HCT116 (cell line): ENCODE data around the gene PAX7. TPM values are rescaled to one million over a fixed set of nuclear protein-coding genes. Genes with fewer than 3 reads are reported as not detected.

Source experiments
- ATAC-seq: fragments of 200-7000 bp; cut with Tn5 transposase; 2 replicates; pipeline ENCODE4 v1.9.1; 2020; ENCODE audit warnings: mild to moderate bottlenecking, moderate library complexity
- BruUV-seq: library from RNA; stranded (reverse); fragments of 400-500 nt; replicated peaks from 2 replicates; lab custom pipeline; 2021; lab: Mats Ljungman, UMichigan
- CTCF ChIA-PET: fragments of 300-600 bp; sonication (Branson Sonifier 250); formaldehyde crosslinking; loops from one replicate; lab custom pipeline; 2021; ENCODE audit warnings: antibody characterized with exemption; lab: Charles Lee
- POLR2A ChIA-PET: fragments of 300-600, 350-600 bp; sonication (Branson Sonifier 250); formaldehyde crosslinking; loops from one replicate; lab custom pipeline; 2021; ENCODE audit warnings: antibody characterized with exemption; lab: Charles Lee
- RAD21 ChIA-PET, 2 experiments: fragments of 300-600 bp; sonication (Branson Sonifier 250); formaldehyde crosslinking; loops; one replicate each; lab custom pipeline; 2023; ENCODE audit warnings: low total read pairs in 2 of 2; ENCODE audit not compliant: uncharacterized antibody in 2 of 2, unreplicated experiment in 2 of 2, low non-redundant PET in 1 of 2; lab: Charles Lee
- DNase-seq: peaks from one replicate; pipeline ENCODE4 v3.0.0-alpha.2; 2010; ENCODE audit warnings: low read depth, low spot score
- H2AFZ ChIP-seq: fragments of 200-600 bp; shearing (Covaris generic), sonication (generic); 2 replicates; pipeline ENCODE4 v1.6.1; 2017; ENCODE audit warnings: low read depth, mixed run types, mixed read lengths, antibody characterized with exemption, low read length; ENCODE audit not compliant: poor library complexity, severe bottlenecking
- H3K27ac ChIP-seq: 2 replicates; pipeline ENCODE4 v1.5.1; 2012; ENCODE audit warnings: low read depth, low read length
- H3K27me3 ChIP-seq: fragments of 200-600 bp; sonication (generic); 2 replicates; pipeline ENCODE4 v1.6.1; 2016; ENCODE audit warnings: mixed run types, low read length, mixed read lengths; ENCODE audit not compliant: insufficient read depth
- H3K36me3 ChIP-seq, 2 experiments: fragments of 200-500 bp in 1 of 2; fragments of 200-600 bp in 1 of 2; sonication (Bioruptor generic) in 1 of 2; sonication (generic) in 1 of 2; 2 replicates each; pipeline versions ENCODE4 v1.5.1 to v1.6.1; 2014 to 2016; ENCODE audit warnings: low read length in 2 of 2, inconsistent platforms in 1 of 2, mixed read lengths in 1 of 2, mixed run types in 1 of 2; ENCODE audit not compliant: insufficient read depth in 2 of 2, control insufficient read depth in 1 of 2
- H3K4me1 ChIP-seq, 2 experiments: fragments of 200-600 bp in 1 of 2; sonication (generic) in 1 of 2; 2 replicates each; pipeline versions ENCODE4 v1.5.1 to v1.6.1; 2012 to 2017; ENCODE audit warnings: low read length in 2 of 2, inconsistent platforms in 1 of 2, mild to moderate bottlenecking in 1 of 2, mixed read lengths in 1 of 2, mixed run types in 1 of 2, moderate library complexity in 1 of 2; ENCODE audit not compliant: insufficient read depth in 2 of 2, control insufficient read depth in 1 of 2
- H3K4me2 ChIP-seq: fragments of 200-600 bp; sonication (generic); 2 replicates; pipeline ENCODE4 v1.6.1; 2017; ENCODE audit warnings: mixed run types, low read length, mixed read lengths
- H3K4me3 ChIP-seq, 2 experiments: fragments of 200-600 bp in 1 of 2; sonication (generic) in 1 of 2; replicated peaks in 1 of 2; 2 replicates each; pipeline ENCODE4 v1.5.1; 2011 to 2016; ENCODE audit warnings: low read length in 2 of 2, control low read depth in 1 of 2, low read depth in 1 of 2, mild to moderate bottlenecking in 1 of 2, mixed read lengths in 1 of 2, mixed run types in 1 of 2
- H3K79me2 ChIP-seq: fragments of 200-600 bp; sonication (generic); 2 replicates; pipeline ENCODE4 v1.6.1; 2017; ENCODE audit warnings: mild to moderate bottlenecking, mixed run types, low read length, moderate library complexity, mixed read lengths; ENCODE audit not compliant: insufficient read depth
- H3K9ac ChIP-seq: fragments of 200-600 bp; sonication (generic); 2 replicates; pipeline ENCODE4 v1.6.1; 2016; ENCODE audit warnings: low read length, mixed read lengths
- H3K9me2 ChIP-seq: fragments of 200-600 bp; sonication (generic), shearing (Covaris generic); 2 replicates; pipeline ENCODE4 v1.6.1; 2017; ENCODE audit warnings: mixed run types, mild to moderate bottlenecking, moderate library complexity; ENCODE audit not compliant: insufficient read depth
- H3K9me3 ChIP-seq, 2 experiments: fragments of 200-500 bp in 1 of 2; fragments of 200-600 bp in 1 of 2; sonication (Bioruptor generic) in 1 of 2; sonication (generic) in 1 of 2; 2 replicates each; pipeline ENCODE4 v1.6.1; 2014 to 2017; ENCODE audit warnings: low read length in 2 of 2, mixed read lengths in 2 of 2, inconsistent platforms in 1 of 2, low read depth in 1 of 2, mild to moderate bottlenecking in 1 of 2, mixed run types in 1 of 2, moderate library complexity in 1 of 2; ENCODE audit not compliant: control insufficient read depth in 1 of 2, insufficient read depth in 1 of 2
- H4K20me1 ChIP-seq: fragments of 200-600 bp; sonication (generic), shearing (Covaris generic); 2 replicates; pipeline ENCODE4 v1.6.1; 2017; ENCODE audit warnings: mixed run types, mild to moderate bottlenecking, moderate library complexity; ENCODE audit not compliant: insufficient read depth
- CEBPB ChIP-seq: IDR thresholded peaks from 2 replicates; pipeline ENCODE4 v1.6.1; 2012; ENCODE audit warnings: low read depth
- CTCF ChIP-seq, 3 experiments: fragments of 200-600 bp in 1 of 3; sonication (generic) in 1 of 3; IDR thresholded peaks in 2 of 3; conservative IDR thresholded peaks in 1 of 3; 2 replicates each; pipeline ENCODE4 v1.5.1; 2012 to 2017; ENCODE audit warnings: low read depth in 2 of 3, low read length in 2 of 3, antibody characterized with exemption in 1 of 3, borderline replicate concordance in 1 of 3, control low read depth in 1 of 3, mild to moderate bottlenecking in 1 of 3, mixed read lengths in 1 of 3, mixed run types in 1 of 3, moderate library complexity in 1 of 3; ENCODE audit not compliant: insufficient read depth in 1 of 3
- FOSL1 ChIP-seq: IDR thresholded peaks from 2 replicates; pipeline ENCODE4 v1.6.1; 2012; ENCODE audit warnings: low read depth
- REST ChIP-seq: IDR thresholded peaks from 2 replicates; pipeline ENCODE4 v1.6.1; 2012; ENCODE audit warnings: low read depth
- SRF ChIP-seq: IDR thresholded peaks from 2 replicates; pipeline ENCODE4 v1.6.1; 2012; ENCODE audit warnings: low read depth
- ZNF274 ChIP-seq: fragments of 200-500 bp; sonication (Bioruptor generic); IDR thresholded peaks from 2 replicates; pipeline ENCODE4 v1.6.1; 2014; ENCODE audit warnings: mild to moderate bottlenecking, low read depth, low read length, inconsistent platforms
- intact Hi-C: fragments of 100-400 bp; cut with micrococcal nuclease; formaldehyde crosslinking; loops from 2 replicates; pipeline ENCODE4 v1.10.0; 2022
- total RNA-seq: library from RNA; stranded (reverse); gene quantifications from one replicate; pipeline ENCODE4 v1.2.1, GENCODE V29; 2021; ENCODE audit not compliant: unreplicated experiment
- TF ChIP-seq, protein P1 (sequence below): IDR thresholded peaks from 2 replicates; pipeline ENCODE4 v1.6.1; 2011; ENCODE audit warnings: mild to moderate bottlenecking, low read length, moderate library complexity; ENCODE audit not compliant: insufficient replicate concordance; ENCODE audit errors: extremely low read depth

Gene PAX7
- total RNA-seq, 1 experiment from 2014 or later, result not detected

- ChIA-PET POLR2A (no interaction called here), RAD21 (no interaction called here), CTCF (no interaction called here)
- H3K79me2 ChIP-seq, result no peaks in the 10 kb centered on the region
- intact Hi-C loops, result no loop called here
- no peaks in the 10 kb centered on the region for H3K36me3 ChIP-seq
- no peaks in the 10 kb centered on the region for H3K9me2 ChIP-seq
- H3K4me3 ChIP-seq, result no peak overlapping the region
- ATAC-seq (no peak), DNase-seq (no peak)
- no peaks in the 10 kb centered on the region for H3K27me3 ChIP-seq
- no peaks in the 10 kb centered on the region for H4K20me1 ChIP-seq
- no peaks in the 10 kb centered on the region for H3K9me3 ChIP-seq
- no TSS peak for BruUV-seq
- no peak overlapping the region for H3K9ac ChIP-seq
- H3K27ac ChIP-seq, result no peak overlapping the region
- H3K4me1 ChIP-seq, result peaks cover 12 to 23% of the 10 kb centered on the region in 2 experiments
- H3K4me2 ChIP-seq, result no peak overlapping the region
- H2AFZ ChIP-seq, result no peak overlapping the region
- no peak for TF ChIP-seq CTCF (IDR thresholded peaks at IDR 0.05 in 2 of 3, conservative IDR thresholded peaks at IDR 0.05 in 1 of 3; ENCODE audit: borderline replicate concordance in 1 of 3, insufficient read depth in 1 of 3, low read depth in 2 of 3, low read length in 2 of 3)
- TF ChIP-seq, protein P1, sequence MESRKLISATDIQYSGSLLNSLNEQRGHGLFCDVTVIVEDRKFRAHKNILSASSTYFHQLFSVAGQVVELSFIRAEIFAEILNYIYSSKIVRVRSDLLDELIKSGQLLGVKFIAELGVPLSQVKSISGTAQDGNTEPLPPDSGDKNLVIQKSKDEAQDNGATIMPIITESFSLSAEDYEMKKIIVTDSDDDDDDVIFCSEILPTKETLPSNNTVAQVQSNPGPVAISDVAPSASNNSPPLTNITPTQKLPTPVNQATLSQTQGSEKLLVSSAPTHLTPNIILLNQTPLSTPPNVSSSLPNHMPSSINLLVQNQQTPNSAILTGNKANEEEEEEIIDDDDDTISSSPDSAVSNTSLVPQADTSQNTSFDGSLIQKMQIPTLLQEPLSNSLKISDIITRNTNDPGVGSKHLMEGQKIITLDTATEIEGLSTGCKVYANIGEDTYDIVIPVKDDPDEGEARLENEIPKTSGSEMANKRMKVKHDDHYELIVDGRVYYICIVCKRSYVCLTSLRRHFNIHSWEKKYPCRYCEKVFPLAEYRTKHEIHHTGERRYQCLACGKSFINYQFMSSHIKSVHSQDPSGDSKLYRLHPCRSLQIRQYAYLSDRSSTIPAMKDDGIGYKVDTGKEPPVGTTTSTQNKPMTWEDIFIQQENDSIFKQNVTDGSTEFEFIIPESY, result no peak
- TF ChIP-seq REST, result no peak
- no peak for TF ChIP-seq SRF
- TF ChIP-seq FOSL1, result no peak
- TF ChIP-seq CEBPB, result no peak
- no peak for TF ChIP-seq ZNF274
- TF ChIP-seq, all 23 proteins: peak for 0
Measured at GRCh38 chr1:18667333-18667732, 36.7 kb downstream of the PAX7 start.
